ENCODE results near the gene BST2.

The BST2 gene, protein sequence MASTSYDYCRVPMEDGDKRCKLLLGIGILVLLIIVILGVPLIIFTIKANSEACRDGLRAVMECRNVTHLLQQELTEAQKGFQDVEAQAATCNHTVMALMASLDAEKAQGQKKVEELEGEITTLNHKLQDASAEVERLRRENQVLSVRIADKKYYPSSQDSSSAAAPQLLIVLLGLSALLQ

DNA sequence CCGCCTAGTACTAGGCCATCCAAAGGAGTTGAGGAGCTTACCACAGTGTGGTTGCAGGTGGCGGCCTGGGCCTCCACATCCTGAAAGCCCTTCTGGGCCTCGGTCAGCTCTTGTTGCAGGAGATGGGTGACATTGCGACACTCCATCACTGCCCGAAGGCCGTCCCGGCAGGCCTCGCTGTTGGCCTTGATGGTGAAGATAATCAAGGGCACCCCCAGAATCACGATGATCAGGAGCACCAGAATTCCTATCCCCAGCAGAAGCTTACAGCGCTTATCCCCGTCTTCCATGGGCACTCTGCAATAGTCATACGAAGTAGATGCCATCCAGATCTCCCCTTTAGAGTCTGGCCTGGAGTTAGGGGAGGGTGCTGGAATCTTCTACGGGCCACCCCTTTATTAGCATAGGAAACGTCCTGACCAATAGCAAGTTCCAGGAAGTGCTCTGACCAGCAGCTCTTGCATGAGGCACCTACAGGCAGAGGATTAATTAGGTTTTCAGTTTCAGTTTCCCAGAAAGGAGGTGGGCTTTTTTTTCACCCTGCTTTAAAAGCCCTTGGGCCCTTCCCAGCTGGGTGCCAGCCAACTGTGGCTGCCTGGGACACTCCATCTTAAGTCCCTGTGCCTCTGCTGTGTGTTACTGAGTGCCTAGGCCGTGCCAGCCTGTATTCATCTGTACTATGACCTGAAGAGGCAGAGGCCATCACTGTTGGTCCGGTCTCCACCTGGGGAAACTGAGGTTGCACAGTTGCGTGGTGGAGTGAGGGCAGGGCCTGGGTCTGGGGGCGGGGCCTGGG, at the start of gene BST2:
BST2 (minus strand) TSS at position 381 of the 796 bp plus-strand sequence; CDS start at position 326, 55 bp downstream.
- DNase-seq: peak; percentile 94

DNA sequence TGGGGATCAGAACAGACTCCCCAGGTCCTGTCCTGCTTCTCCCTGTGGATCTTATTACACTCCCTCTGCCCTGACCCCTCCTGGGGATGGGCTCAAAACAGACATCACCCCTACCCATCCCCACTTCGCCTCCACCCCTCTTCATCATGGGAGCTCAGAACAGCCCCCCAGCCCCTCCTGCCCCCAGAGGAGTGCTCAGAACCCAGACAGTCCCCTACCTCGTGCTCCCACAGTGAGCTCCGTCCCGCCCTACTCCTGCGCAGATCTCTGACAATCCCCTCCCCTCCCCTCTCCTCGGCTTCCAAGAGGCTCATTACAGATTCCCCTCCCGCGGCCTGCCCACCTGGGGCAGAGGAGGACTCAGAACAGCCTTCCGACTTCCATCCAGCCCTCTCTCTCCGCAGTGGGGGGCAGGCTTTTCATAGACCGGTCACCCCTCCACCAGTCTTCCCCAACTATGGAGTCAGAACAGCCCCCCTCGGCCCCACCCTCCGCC, 49.2 kb upstream of the BST2 start:
- no peak for DNase-seq

DNA sequence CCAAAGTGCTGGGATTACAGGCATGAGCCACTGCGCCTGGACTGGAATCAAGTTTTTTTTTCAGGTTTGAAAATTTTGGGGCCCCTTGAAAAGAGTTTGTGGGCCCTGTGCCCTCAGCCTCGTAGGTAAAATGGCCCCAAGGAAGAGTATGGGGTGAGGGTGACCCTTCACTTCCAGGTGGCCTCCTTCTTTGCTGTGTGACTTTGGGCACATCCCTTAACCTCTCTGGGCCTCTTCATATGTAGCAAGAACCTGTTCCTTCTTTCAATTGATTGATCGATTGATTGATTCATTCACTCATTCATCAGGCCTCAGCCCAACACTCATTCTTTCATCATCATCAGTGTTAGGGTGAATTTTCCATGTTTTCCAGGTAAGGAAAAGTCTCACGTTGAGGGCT, 46.4 kb upstream of the BST2 start:
- no peak for DNase-seq

GRCh38 chr19:17450264-17451075, 45.0 kb upstream of the BST2 start:
- DNase-seq: peak; percentile 51 to 80

GRCh38 chr19:17448131-17448967, 42.9 kb upstream of the BST2 start, which contains the start of gene TMEM221:
Gene TMEM221 (minus strand): TSS chr19:17448668. CDS start chr19:17448462, 206 bp downstream.
- peak; percentile 57 to 61 for DNase-seq

DNA sequence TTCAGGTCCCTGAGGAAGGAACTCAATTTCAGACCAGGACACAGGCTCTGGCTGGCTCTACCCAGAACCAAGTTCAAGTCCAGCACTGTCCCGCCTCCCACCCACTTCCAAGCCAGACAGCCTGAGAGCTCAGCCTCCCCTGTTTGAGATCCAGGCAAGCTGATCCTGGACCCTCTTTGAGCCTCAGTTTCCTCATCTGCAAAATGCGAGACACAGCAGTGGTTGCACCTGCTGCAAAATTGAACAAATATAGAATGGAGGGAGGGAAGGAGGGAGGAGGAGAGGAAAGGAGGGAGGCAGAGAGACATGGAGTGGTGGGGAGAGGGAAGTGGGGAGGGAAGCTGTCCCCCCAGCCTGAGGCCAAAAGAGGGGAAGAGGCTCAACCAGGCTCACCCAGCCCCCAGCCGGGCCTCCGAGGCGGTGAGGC, 42.3 kb upstream of the BST2 start:
- DNase-seq: peak; percentile 4 to 12

GRCh38 chr19:17445526-17446165, 40.2 kb upstream of the BST2 start:
- no peak for DNase-seq

DNA sequence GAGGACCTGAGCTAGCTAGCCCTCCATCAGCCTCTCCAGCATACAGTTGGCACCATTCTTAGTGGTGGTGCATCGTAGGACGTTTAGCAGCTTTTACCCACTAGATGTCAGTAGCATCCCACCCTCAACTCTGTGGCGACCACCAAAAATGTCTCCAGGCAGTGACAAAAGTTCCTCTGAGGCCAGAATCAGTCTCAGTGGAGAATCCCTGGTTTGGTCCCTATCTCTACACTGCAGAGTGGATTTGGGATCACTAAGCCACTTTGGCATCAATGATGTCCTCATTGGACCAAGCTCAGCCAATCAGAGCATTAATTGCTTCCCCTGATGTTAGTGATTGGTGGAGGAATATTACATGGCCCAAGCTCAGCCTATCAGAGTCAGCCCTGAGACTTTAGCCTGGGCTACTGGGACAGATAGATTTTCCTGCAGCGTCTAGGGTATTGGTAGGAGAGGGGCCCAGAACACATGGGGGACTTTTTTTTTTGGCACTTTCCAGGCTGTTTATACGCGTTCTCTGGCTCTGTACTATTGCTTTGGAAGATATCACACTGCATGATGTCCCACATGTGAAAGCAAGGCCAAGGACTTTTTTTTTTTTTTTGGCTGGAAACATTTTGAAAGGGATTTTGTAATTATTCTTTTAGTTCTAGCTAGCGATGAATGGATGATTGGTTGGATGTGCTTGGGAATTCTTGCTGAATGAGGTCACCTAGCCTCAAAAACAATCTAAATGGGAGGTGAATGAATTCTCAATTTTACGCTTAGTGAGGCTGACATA, 36.0 kb upstream of the BST2 start:
- DNase-seq: peak; percentile 73 to 79

- no peak for DNase-seq
Measured at GRCh38 chr19:17436874-17437267, 31.4 kb upstream of the BST2 start.

- DNase-seq: no peak
Measured at GRCh38 chr19:17436094-17436873, 30.9 kb upstream of the BST2 start.

DNA sequence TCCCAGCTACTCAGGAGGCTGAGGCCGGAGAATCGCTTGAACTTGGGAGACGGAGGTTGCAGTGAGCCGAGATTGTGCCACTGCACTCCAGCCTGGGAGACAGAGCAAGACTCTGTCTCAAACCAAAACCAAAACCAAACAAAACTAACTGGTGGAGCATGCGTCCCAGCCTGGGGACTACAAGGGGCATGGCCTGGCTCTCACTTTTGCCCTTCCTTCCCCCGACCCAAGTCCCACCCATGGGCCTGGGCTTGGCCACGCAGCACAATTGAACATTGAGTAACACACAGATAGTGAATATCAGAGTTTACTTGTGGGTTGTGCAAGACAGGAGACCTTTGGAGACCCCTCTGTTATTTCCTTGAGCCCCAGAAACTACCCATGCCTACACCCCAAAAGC, 29.8 kb upstream of the BST2 start:
- DNase-seq: no peak

- DNase-seq: no peak
Measured at GRCh38 chr19:17431417-17431816, 26.0 kb upstream of the BST2 start.

- DNase-seq: no peak
Measured at GRCh38 chr19:17429641-17430113, 24.2 kb upstream of the BST2 start.

- peak; percentile 62 to 64 for DNase-seq
Measured at GRCh38 chr19:17424743-17425365, 19.4 kb upstream of the BST2 start.

- DNase-seq: no peak
Measured at GRCh38 chr19:17423429-17424208, 18.2 kb upstream of the BST2 start.

GRCh38 chr19:17421942-17422341, 16.5 kb upstream of the BST2 start:
- no peak for DNase-seq

- DNase-seq: peak in 1 of 2 experiments; percentile 13
Measured at GRCh38 chr19:17420475-17420924, 15.1 kb upstream of the BST2 start.

All from Kasumi-1 (cell line).